ENCODE data around the gene MGAT5B. TPM values are rescaled to one million over a fixed set of nuclear protein-coding genes. Genes with fewer than 3 reads are reported as not detected.

Gene MGAT5B
- total and polyA plus RNA-seq, 2 donors from 2014 or later: 0.56 to 2.3 TPM

DNA sequence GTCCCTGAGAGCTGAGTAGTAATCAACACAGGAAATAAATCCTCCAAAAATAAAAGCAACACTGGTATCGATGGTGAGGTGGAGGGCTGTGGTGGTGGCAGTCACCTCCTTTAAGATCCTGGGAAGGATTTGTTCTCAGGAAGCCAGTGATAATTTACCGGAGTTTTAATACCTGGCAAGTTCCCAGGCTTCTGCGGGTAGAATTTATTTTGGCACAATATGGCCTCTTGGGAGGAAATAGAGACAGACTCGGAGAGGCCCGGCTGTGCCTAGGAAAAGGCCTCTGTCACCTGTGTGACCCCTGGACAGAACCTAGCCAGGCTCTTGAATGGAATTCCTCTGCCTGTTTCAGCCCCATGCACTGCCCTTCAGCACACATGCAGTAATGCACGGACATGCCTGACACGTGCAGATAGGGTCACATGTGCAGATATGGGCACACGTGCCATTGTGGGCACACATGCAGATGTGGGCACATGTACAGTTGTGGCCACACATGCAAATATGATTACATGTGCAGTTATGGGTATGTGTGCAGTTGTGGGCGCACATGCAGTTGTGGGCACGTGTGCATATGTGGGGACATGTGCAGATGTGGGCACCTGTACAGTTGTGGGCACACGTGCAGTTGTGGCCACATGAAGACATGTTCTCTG lies 33.5 kb downstream of the MGAT5B start:
- no peak for DNase-seq

DNA sequence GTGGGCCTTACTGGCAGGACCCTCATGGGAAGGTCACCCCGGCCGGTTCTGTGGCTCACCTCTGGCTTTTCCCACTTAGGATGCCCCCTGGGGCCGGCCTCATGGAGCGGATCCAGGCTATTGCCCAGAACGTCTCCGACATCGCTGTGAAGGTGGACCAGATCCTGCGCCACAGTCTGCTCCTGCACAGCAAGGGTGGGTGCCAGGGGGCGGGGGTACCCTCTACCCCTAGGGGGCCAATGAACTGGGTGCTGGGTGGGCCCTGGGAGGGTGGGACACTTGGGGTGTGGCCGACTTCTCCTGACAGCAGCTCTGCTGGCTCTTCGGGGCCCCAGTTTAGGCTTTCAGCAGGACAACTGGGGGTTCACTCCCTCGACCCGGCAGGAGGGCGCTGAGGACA lies 34.3 kb downstream of the MGAT5B start:
- intact Hi-C loops (cut with DNase I): no loop called here
- no peak for FAIRE-seq

More for the DNA sequence above, 33.5 kb downstream of the MGAT5B start:
- Histone ChIP-seq H3K4me3 (ENCODE audit: low read length in 3 of 3) (no peak overlapping the region), H3K27ac (ENCODE audit: low read depth in 2 of 2, low read length in 2 of 2) (no peak overlapping the region), H3K4me1 (ENCODE audit: control insufficient read depth in 2 of 3, insufficient read depth in 2 of 3, low read depth in 1 of 3, low read length in 3 of 3) (peaks cover 0 to 5% (median 0%) of the 10 kb centered on the region in 3 donors), H3K36me3 (ENCODE audit: control insufficient read depth in 2 of 3, insufficient read depth in 3 of 3, low read length in 3 of 3) (no peaks in the 10 kb centered on the region), H3K9ac (ENCODE audit: low read length in 3 of 3) (no peak overlapping the region), H3K9me3 (ENCODE audit: control insufficient read depth in 2 of 3, insufficient read depth in 1 of 3, low read length in 3 of 3) (no peaks in the 10 kb centered on the region), H3K27me3 (ENCODE audit: control insufficient read depth, insufficient read depth, low read length) (no peaks in the 10 kb centered on the region)
- FAIRE-seq: no peak
- intact Hi-C loops (cut with DNase I): no loop called here
- TF ChIP-seq, protein P1, sequence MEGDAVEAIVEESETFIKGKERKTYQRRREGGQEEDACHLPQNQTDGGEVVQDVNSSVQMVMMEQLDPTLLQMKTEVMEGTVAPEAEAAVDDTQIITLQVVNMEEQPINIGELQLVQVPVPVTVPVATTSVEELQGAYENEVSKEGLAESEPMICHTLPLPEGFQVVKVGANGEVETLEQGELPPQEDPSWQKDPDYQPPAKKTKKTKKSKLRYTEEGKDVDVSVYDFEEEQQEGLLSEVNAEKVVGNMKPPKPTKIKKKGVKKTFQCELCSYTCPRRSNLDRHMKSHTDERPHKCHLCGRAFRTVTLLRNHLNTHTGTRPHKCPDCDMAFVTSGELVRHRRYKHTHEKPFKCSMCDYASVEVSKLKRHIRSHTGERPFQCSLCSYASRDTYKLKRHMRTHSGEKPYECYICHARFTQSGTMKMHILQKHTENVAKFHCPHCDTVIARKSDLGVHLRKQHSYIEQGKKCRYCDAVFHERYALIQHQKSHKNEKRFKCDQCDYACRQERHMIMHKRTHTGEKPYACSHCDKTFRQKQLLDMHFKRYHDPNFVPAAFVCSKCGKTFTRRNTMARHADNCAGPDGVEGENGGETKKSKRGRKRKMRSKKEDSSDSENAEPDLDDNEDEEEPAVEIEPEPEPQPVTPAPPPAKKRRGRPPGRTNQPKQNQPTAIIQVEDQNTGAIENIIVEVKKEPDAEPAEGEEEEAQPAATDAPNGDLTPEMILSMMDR (IDR thresholded peaks at IDR 0.05; ENCODE audit: borderline replicate concordance, extremely low read depth, insufficient read depth): no peak

DNA sequence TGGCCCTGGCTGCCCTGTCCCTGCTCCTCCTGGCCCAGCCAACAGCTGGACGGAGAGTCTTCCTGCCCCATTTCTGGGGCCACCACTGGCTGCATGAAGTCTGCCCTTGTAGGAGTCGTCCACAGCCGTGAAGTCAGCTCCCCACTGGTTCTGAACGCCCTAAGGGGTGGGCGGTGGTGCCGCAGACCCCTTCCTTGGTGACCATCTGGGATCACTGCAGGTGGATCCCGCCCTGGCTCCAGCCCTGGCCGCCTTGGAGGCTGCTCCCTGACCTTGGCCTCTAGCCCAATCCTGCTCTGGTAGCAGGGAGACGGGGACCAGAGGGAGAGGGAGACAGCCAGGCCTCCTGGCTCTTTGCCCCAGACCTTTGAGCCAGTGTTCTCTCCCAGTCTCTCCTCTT lies 35.4 kb downstream of the MGAT5B start:
- Histone ChIP-seq H3K27me3 (ENCODE audit: control insufficient read depth, insufficient read depth, low read length) (no peaks in the 10 kb centered on the region), H3K4me3 (ENCODE audit: low read length in 3 of 3) (no peak overlapping the region), H3K4me1 (ENCODE audit: control insufficient read depth in 2 of 3, insufficient read depth in 2 of 3, low read depth in 1 of 3, low read length in 3 of 3) (peaks cover 0 to 5% (median 0%) of the 10 kb centered on the region in 3 donors), H3K27ac (ENCODE audit: low read depth in 2 of 2, low read length in 2 of 2) (no peak overlapping the region), H3K36me3 (ENCODE audit: control insufficient read depth in 2 of 3, insufficient read depth in 3 of 3, low read length in 3 of 3) (no peaks in the 10 kb centered on the region), H3K9ac (ENCODE audit: low read length in 3 of 3) (no peak overlapping the region), H3K9me3 (ENCODE audit: control insufficient read depth in 2 of 3, insufficient read depth in 1 of 3, low read length in 3 of 3) (peaks cover 0 to 3% (median 0%) of the 10 kb centered on the region in 3 donors)
- FAIRE-seq (no peak), DNase-seq (no peak)
- TF ChIP-seq, protein P1 (IDR thresholded peaks at IDR 0.05; ENCODE audit: borderline replicate concordance, extremely low read depth, insufficient read depth): no peak
- intact Hi-C loops (cut with DNase I): no loop called here

More for the DNA sequence above, 34.3 kb downstream of the MGAT5B start:
- Histone ChIP-seq H3K36me3 (ENCODE audit: control insufficient read depth in 2 of 3, insufficient read depth in 3 of 3, low read length in 3 of 3) (no peaks in the 10 kb centered on the region), H3K9ac (ENCODE audit: low read length in 3 of 3) (no peak overlapping the region), H3K9me3 (ENCODE audit: control insufficient read depth in 2 of 3, insufficient read depth in 1 of 3, low read length in 3 of 3) (peaks cover 0 to 3% (median 0%) of the 10 kb centered on the region in 3 donors), H3K27me3 (ENCODE audit: control insufficient read depth, insufficient read depth, low read length) (no peaks in the 10 kb centered on the region), H3K4me3 (ENCODE audit: low read length in 3 of 3) (no peak overlapping the region), H3K27ac (ENCODE audit: low read depth in 2 of 2, low read length in 2 of 2) (no peak overlapping the region), H3K4me1 (ENCODE audit: control insufficient read depth in 2 of 3, insufficient read depth in 2 of 3, low read depth in 1 of 3, low read length in 3 of 3) (peaks cover 0 to 5% (median 0%) of the 10 kb centered on the region in 3 donors)
- no peak for DNase-seq
- TF ChIP-seq, protein P1 (IDR thresholded peaks at IDR 0.05; ENCODE audit: borderline replicate concordance, extremely low read depth, insufficient read depth): no peak
